Measurements from ENCODE around the gene FANCC.

The FANCC gene, protein sequence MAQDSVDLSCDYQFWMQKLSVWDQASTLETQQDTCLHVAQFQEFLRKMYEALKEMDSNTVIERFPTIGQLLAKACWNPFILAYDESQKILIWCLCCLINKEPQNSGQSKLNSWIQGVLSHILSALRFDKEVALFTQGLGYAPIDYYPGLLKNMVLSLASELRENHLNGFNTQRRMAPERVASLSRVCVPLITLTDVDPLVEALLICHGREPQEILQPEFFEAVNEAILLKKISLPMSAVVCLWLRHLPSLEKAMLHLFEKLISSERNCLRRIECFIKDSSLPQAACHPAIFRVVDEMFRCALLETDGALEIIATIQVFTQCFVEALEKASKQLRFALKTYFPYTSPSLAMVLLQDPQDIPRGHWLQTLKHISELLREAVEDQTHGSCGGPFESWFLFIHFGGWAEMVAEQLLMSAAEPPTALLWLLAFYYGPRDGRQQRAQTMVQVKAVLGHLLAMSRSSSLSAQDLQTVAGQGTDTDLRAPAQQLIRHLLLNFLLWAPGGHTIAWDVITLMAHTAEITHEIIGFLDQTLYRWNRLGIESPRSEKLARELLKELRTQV

DNA sequence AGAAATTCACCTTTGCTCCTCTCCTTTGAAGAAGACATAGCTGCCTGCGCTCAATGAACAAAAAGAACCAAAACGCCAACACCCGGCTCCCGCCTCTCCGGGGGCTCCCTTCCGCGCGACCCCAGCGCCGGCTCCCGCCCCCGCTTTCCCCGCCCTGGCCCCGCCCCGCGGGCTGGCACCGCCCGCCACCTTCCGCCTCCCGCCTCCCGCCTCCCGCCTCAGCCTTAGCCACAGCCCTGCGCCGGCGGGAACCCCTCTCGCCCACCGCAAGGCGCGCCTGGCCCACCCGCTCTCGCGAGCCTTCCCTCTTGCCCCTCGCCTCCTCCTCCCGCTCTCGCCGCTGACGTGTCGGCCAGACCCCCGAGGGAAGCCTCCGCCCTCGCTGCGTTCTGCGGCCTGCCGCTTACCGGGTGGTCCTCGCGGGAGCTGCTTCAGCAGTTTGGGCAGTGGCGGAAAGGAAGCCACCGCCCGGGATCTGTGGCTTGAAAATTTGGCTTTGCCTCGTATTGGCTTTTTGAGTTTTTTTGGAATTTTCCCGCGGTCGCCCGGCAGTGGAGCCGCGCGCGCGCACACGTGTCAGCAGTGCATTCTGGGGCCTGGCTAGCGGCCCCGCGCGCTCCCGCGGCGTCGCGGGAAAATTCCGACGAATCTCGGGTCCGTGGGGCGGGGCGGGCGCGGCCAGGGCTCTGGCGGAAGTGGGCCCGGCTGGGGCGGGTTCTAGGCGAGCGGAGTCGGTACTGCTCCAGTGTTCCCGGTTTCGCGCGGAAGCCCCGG is at the start of gene FANCC:
Gene FANCC (minus strand): TSS at position 591 of the 774 bp plus-strand sequence. CDS start 68,418 bp downstream, outside the sequence.
- Mint-ChIP-seq H3K27me3 (ENCODE audit: low read depth, poor library complexity) (peaks cover 6% of the 10 kb centered on the region), H3K27ac (peak within 1 kb of the TSS; percentile 100), H3K36me3 (ENCODE audit: low read depth) (no peaks in the 10 kb centered on the region), H3K9me3 (peaks cover 4% of the 10 kb centered on the region), H3K4me1 (peaks cover 43% of the 10 kb centered on the region), H3K4me3 (peak within 1 kb of the TSS; percentile 90)
- TF ChIP-seq, protein P1, sequence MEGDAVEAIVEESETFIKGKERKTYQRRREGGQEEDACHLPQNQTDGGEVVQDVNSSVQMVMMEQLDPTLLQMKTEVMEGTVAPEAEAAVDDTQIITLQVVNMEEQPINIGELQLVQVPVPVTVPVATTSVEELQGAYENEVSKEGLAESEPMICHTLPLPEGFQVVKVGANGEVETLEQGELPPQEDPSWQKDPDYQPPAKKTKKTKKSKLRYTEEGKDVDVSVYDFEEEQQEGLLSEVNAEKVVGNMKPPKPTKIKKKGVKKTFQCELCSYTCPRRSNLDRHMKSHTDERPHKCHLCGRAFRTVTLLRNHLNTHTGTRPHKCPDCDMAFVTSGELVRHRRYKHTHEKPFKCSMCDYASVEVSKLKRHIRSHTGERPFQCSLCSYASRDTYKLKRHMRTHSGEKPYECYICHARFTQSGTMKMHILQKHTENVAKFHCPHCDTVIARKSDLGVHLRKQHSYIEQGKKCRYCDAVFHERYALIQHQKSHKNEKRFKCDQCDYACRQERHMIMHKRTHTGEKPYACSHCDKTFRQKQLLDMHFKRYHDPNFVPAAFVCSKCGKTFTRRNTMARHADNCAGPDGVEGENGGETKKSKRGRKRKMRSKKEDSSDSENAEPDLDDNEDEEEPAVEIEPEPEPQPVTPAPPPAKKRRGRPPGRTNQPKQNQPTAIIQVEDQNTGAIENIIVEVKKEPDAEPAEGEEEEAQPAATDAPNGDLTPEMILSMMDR (IDR thresholded peaks at IDR 0.05) = no peak
- DNase-seq = peak; percentile 94

GRCh38 chr9:95366731-95367325 is 49.3 kb upstream of the FANCC start:
- Mint-ChIP-seq H3K27ac (no peak overlapping the region), H3K9me3 (peaks cover 15% of the 10 kb centered on the region), H3K4me3 (no peak overlapping the region), H3K4me1 (peaks cover 44% of the 10 kb centered on the region), H3K27me3 (ENCODE audit: low read depth, poor library complexity) (peaks cover 8% of the 10 kb centered on the region), H3K36me3 (ENCODE audit: low read depth) (peaks cover 5% of the 10 kb centered on the region)
- TF ChIP-seq, protein P1 (IDR thresholded peaks at IDR 0.05) = no peak
- DNase-seq = no peak

GRCh38 chr9:95365766-95366165 is 48.3 kb upstream of the FANCC start:
- H3K4me3 Mint-ChIP-seq = no peak overlapping the region
- no peak for DNase-seq
- peaks cover 48% of the 10 kb centered on the region for H3K4me1 Mint-ChIP-seq
- TF ChIP-seq, protein P1 (IDR thresholded peaks at IDR 0.05) = no peak
- no peak overlapping the region for H3K27ac Mint-ChIP-seq
- H3K36me3 Mint-ChIP-seq (ENCODE audit: low read depth) = peaks cover 5% of the 10 kb centered on the region
- H3K9me3 Mint-ChIP-seq = peaks cover 15% of the 10 kb centered on the region
- peaks cover 11% of the 10 kb centered on the region for H3K27me3 Mint-ChIP-seq (ENCODE audit: low read depth, poor library complexity)

GRCh38 chr9:95363051-95363841 is 45.7 kb upstream of the FANCC start:
- H3K27ac Mint-ChIP-seq = no peak overlapping the region
- TF ChIP-seq, protein P1 (IDR thresholded peaks at IDR 0.05) = no peak
- DNase-seq = no peak
- peaks cover 4% of the 10 kb centered on the region for H3K27me3 Mint-ChIP-seq (ENCODE audit: low read depth, poor library complexity)
- peaks cover 5% of the 10 kb centered on the region for H3K9me3 Mint-ChIP-seq
- H3K4me3 Mint-ChIP-seq = no peak overlapping the region
- H3K36me3 Mint-ChIP-seq (ENCODE audit: low read depth) = no peaks in the 10 kb centered on the region
- H3K4me1 Mint-ChIP-seq = peaks cover 49% of the 10 kb centered on the region

- Mint-ChIP-seq H3K27ac (peak overlapping the region; percentile 59), H3K27me3 (ENCODE audit: low read depth, poor library complexity) (peaks cover 4% of the 10 kb centered on the region), H3K9me3 (no peaks in the 10 kb centered on the region), H3K4me3 (no peak overlapping the region), H3K36me3 (ENCODE audit: low read depth) (no peaks in the 10 kb centered on the region), H3K4me1 (peaks cover 43% of the 10 kb centered on the region)
- TF ChIP-seq, protein P1 (IDR thresholded peaks at IDR 0.05) = no peak
- peak; percentile 28 for DNase-seq
These were observed 43.4 kb upstream of the FANCC start for GRCh38 chr9:95360866-95361265.

Data from nephron progenitor cell (in vitro differentiated cells).